Esophagus squamous epithelium (tissue), 5 donors: ENCODE data around the gene HTR3A. TPM values are rescaled to one million over a fixed set of nuclear protein-coding genes. Genes with fewer than 3 reads are reported as not detected.

ENCODE experiments used
- DNase-seq: peaks from one replicate; lab custom pipeline; 2025; lab: John Stamatoyannopoulos, UW
- H3K27ac ChIP-seq, 4 donors: fragments of 200-600 bp; sonication (generic); one replicate each; pipeline ENCODE4 v1.5.1; 2016 to 2019; ENCODE audit warnings: mild to moderate bottlenecking in 1 of 4
- H3K27me3 ChIP-seq, 4 donors: fragments of 200-600 bp; sonication (generic); 1 replicate in 3 of 4; 2 replicates in 1 of 4; pipeline versions ENCODE4 v1.5.1 to v1.6.0; 2017 to 2021; ENCODE audit warnings: antibody characterized with exemption in 1 of 4
- H3K36me3 ChIP-seq, 3 donors: fragments of 200-600 bp; sonication (generic); one replicate each; pipeline ENCODE4 v1.5.1; 2016 to 2019
- H3K4me1 ChIP-seq, 3 donors: fragments of 200-600 bp; sonication (generic); one replicate each; pipeline ENCODE4 v1.5.1; 2017 to 2019
- H3K4me3 ChIP-seq, 4 donors: fragments of 200-600 bp; sonication (generic); 1 replicate in 3 of 4; 2 replicates in 1 of 4; pipeline ENCODE4 v1.5.1; 2016 to 2019; ENCODE audit warnings: mild to moderate bottlenecking in 2 of 4, moderate library complexity in 1 of 4
- H3K9me3 ChIP-seq, 3 donors: fragments of 200-600 bp; sonication (generic); one replicate each; pipeline ENCODE4 v1.5.1; 2016 to 2019
- CTCF ChIP-seq, 6 experiments: fragments of 450-650 bp in 4 of 6; fragments of 200-600 bp in 2 of 6; sonication (generic) in 2 of 6; IDR thresholded peaks; one replicate each; pipeline ENCODE4 v1.5.1; 2016 to 2019; ENCODE audit warnings: antibody characterized with exemption in 6 of 6, mild to moderate bottlenecking in 4 of 6, moderate library complexity in 4 of 6
- POLR2A ChIP-seq, 4 donors: fragments of 450-650 bp; IDR thresholded peaks; one replicate each; pipeline ENCODE4 v1.6.1; 2017; ENCODE audit warnings: antibody characterized with exemption in 4 of 4, mild to moderate bottlenecking in 4 of 4, moderate library complexity in 3 of 4
- WGBS, 2 donors: methylation state at CpG; one replicate each; pipeline ENCODE4 v1.1.5; 2018; 5-methylcytosine and 5-hydroxymethylcytosine counted together
- intact Hi-C: fragments of 100-400 bp; cut with DNase I; formaldehyde crosslinking; loops from one replicate; pipeline ENCODE4 v1.15.0; 2022
- total RNA-seq, 4 donors: library from RNA; depleted of rRNA; stranded (reverse); fragments of >200 nt; gene quantifications; one replicate each; pipeline ENCODE4 v1.1.0, GENCODE V29; 2016
- donor health status: DM: yes; HTN: yes; CAD: no.

Gene HTR3A
- total RNA-seq, 4 donors from 2014 or later, result not detected

DNA sequence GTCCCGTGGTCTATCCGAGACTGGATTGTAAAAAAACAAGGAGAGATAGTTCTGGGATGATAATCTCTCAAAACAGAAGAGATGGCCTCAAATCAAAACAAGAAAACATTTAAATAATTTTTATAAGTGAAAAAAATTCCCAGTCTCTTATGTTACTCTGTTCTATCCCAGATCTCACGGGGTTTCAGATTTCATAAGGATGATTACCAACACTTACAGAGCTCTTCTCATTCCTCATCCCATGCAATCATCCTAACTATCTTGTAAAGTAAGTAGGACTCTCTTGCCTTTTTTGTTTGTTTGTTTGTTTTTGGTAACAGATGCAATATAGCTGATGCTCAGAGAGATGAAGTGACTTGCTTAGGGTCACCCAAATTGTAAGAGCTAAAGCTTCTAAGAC lies 64.6 kb downstream of the HTR3A start:
- H3K27ac ChIP-seq, result no peak overlapping the region
- intact Hi-C loops, result no loop called here
- WGBS, 2 donors, result 77 to 87% methylated on average over 3 of the region's 3 CpGs
- no peak for DNase-seq
- peaks cover 0 to 7% (median 1%) of the 10 kb centered on the region in 4 donors for H3K27me3 ChIP-seq
- H3K4me1 ChIP-seq, result peaks cover 0 to 30% (median 8%) of the 10 kb centered on the region in 3 donors
- H3K4me3 ChIP-seq, result no peak overlapping the region
- H3K9me3 ChIP-seq, result no peaks in the 10 kb centered on the region
- TF ChIP-seq POLR2A (IDR thresholded peaks at IDR 0.05) (no peak), CTCF (IDR thresholded peaks at IDR 0.05) (no peak)
- no peaks in the 10 kb centered on the region for H3K36me3 ChIP-seq

Other genes starting within 250 kb of the HTR3A start
- 10 to 100 TPM; 11.3 to 17.1 (median 15.2) TPM for gene ZW10, start 201.4 kb upstream of the HTR3A start, total RNA-seq
- gene CLDN25, start 195.3 kb upstream of the HTR3A start, total RNA-seq, result not detected
- 10 to 100 TPM; 11.4 to 38.6 (median 16.0) TPM for gene USP28, start 99.5 kb upstream of the HTR3A start, total RNA-seq
- under 1 TPM in 3 of 4 donors, not detected in 1; 0.15 to 0.64 (median 0.19) TPM for gene HTR3B, start 70.3 kb upstream of the HTR3A start, total RNA-seq
- gene ZBTB16, start 84.6 kb downstream of the HTR3A start, total RNA-seq, result 100 to 1,000 TPM in 1 of 4 donors, 10 to 100 TPM in 3; 10.4 to 137 (median 18.8) TPM